Liver (tissue), 3 donors: Measurements from ENCODE around the gene GPR22.

Source experiments
- CTCF ChIP-seq: fragments of 150-350 bp; IDR thresholded peaks from 2 replicates; pipeline ENCODE4 v1.5.1; 2017; ENCODE audit warnings: improper control_type of control experiment, low read depth, low read length; ENCODE audit not compliant: missing input control
- EGR1 ChIP-seq, 2 donors: IDR thresholded peaks; 2 replicates each; pipeline ENCODE4 v1.6.1; 2016 to 2018; ENCODE audit warnings: antibody characterized with exemption in 2 of 2, low read depth in 2 of 2
- GABPA ChIP-seq, 2 donors: IDR thresholded peaks in 1 of 2; conservative IDR thresholded peaks in 1 of 2; 2 replicates each; pipeline ENCODE4 v1.6.1; 2016; ENCODE audit warnings: antibody characterized with exemption in 2 of 2, mild to moderate bottlenecking in 1 of 2, moderate library complexity in 1 of 2
- HNF4G ChIP-seq: IDR thresholded peaks from 2 replicates; pipeline ENCODE4 v1.6.1; 2016; ENCODE audit warnings: antibody characterized with exemption
- JUND ChIP-seq, 2 donors: IDR thresholded peaks; 2 replicates each; pipeline ENCODE4 v1.6.1; 2016; ENCODE audit warnings: antibody characterized with exemption in 2 of 2
- MAX ChIP-seq: IDR thresholded peaks from 2 replicates; pipeline ENCODE4 v1.6.1; 2016; ENCODE audit warnings: antibody characterized with exemption
- NR2F2 ChIP-seq: IDR thresholded peaks from 2 replicates; pipeline ENCODE4 v1.6.1; 2016; ENCODE audit warnings: antibody characterized with exemption
- RAD21 ChIP-seq, 2 donors: IDR thresholded peaks; 2 replicates each; pipeline ENCODE4 v1.6.1; 2016; ENCODE audit warnings: antibody characterized with exemption in 2 of 2, mild to moderate bottlenecking in 2 of 2
- REST ChIP-seq: IDR thresholded peaks from 2 replicates; pipeline ENCODE4 v1.6.1; 2016; ENCODE audit warnings: antibody characterized with exemption, mild to moderate bottlenecking
- RXRA ChIP-seq, 2 donors: IDR thresholded peaks; 2 replicates each; pipeline ENCODE4 v1.6.1; 2017 to 2018; ENCODE audit warnings: antibody characterized with exemption in 2 of 2, mild to moderate bottlenecking in 1 of 2
- SP1 ChIP-seq: IDR thresholded peaks from 2 replicates; pipeline ENCODE4 v1.6.1; 2018; ENCODE audit warnings: antibody characterized with exemption, mild to moderate bottlenecking
- TAF1 ChIP-seq: conservative IDR thresholded peaks from 2 replicates; pipeline ENCODE4 v1.6.1; 2016; ENCODE audit warnings: antibody characterized with exemption, mild to moderate bottlenecking
- ZBTB33 ChIP-seq: IDR thresholded peaks from 2 replicates; pipeline ENCODE4 v1.6.1; 2016; ENCODE audit warnings: antibody characterized with exemption
- donor health status: healthy.
- donor health status: healthy.

GRCh38 chr7:107435749-107436148, 34.1 kb upstream of the GPR22 start:
- TF ChIP-seq RAD21 (IDR thresholded peaks at IDR 0.05) (no peak), ZBTB33 (no peak), CTCF (no peak), EGR1 (IDR thresholded peaks at IDR 0.05; ENCODE audit: low read depth in 2 of 2) (no peak), HNF4G (no peak), TAF1 (no peak), NR2F2 (no peak), SP1 (no peak), MAX (no peak), GABPA (IDR thresholded peaks at IDR 0.05 in 1 of 2, conservative IDR thresholded peaks at IDR 0.05 in 1 of 2) (no peak), RXRA (IDR thresholded peaks at IDR 0.05) (no peak), JUND (IDR thresholded peaks at IDR 0.05) (no peak), REST (no peak)
